Hair follicular keratinocyte (primary cell): ENCODE measurements around the gene CLTB. TPM values are rescaled to one million over a fixed set of nuclear protein-coding genes. Genes with fewer than 3 reads are reported as not detected.

ENCODE experiments used
- total RNA-seq: library from RNA; depleted of rRNA; stranded (reverse); fragments of >200 nt; gene quantifications from 2 replicates; pipeline ENCODE4 v1.2.3, GENCODE V29; 2015

The CLTB gene
- 357 and 420 TPM in 2 replicates for total RNA-seq

GRCh38 chr5:176415952-176416924 is at the start of gene CLTB:
TSS of gene CLTB (minus strand) at chr5:176416539. CDS start at chr5:176416363, 176 bp downstream.

GRCh38 chr5:176447978-176448608 is 31.8 kb upstream of the CLTB start, which contains the start of gene FAF2:
TSS of gene FAF2 (plus strand) at chr5:176448385. CDS start at chr5:176448408, 23 bp downstream.

GRCh38 chr5:176388444-176389134 is 27.8 kb downstream of the CLTB start, which contains the start of the genes HIGD2A and NOP16:
TSS of gene HIGD2A (plus strand) at chr5:176388751. CDS start at chr5:176388820, 69 bp downstream.
TSS of gene NOP16 (minus strand) at chr5:176388598. CDS start at chr5:176388539, 59 bp downstream.

GRCh38 chr5:176365351-176366231 is 50.7 kb downstream of the CLTB start, which contains the start of gene ARL10:
TSS of gene ARL10 (plus strand) at chr5:176365487. CDS start at chr5:176365564, 77 bp downstream.

GRCh38 chr5:176361437-176362232 is 54.7 kb downstream of the CLTB start, which contains the start of gene KIAA1191:
TSS of gene KIAA1191 (minus strand) at chr5:176361764. CDS start at chr5:176359508, 2,256 bp downstream.

Other genes starting within 250 kb of the CLTB start
- gene SIMC1, start 178.1 kb downstream of the CLTB start, total RNA-seq, result 4.5 and 6.3 TPM in 2 replicates
- gene KIAA1191, start 54.8 kb downstream of the CLTB start, total RNA-seq, result 85.7 and 87.5 TPM in 2 replicates
- gene ARL10, start 51.1 kb downstream of the CLTB start, total RNA-seq, result 2.5 and 4.8 TPM in 2 replicates
- 20.3 and 45.0 TPM in 2 replicates for gene NOP16, start 27.9 kb downstream of the CLTB start, total RNA-seq
- 94.5 and 105 TPM in 2 replicates for gene HIGD2A, start 27.8 kb downstream of the CLTB start, total RNA-seq
- gene FAF2, start 31.8 kb upstream of the CLTB start, total RNA-seq, result 33.7 and 34.0 TPM in 2 replicates
- gene RNF44, start 120.9 kb upstream of the CLTB start, total RNA-seq, result 8.2 and 11.6 TPM in 2 replicates
- gene CDHR2, start 132.8 kb upstream of the CLTB start, total RNA-seq, result not detected in 2 replicates
- 8.7 and 11.0 TPM in 2 replicates for gene GPRIN1, start 193.6 kb upstream of the CLTB start, total RNA-seq
- gene SNCB, start 214.0 kb upstream of the CLTB start, total RNA-seq, result 0.15 and 0.23 TPM in 2 replicates
- gene EIF4E1B, start 214.1 kb upstream of the CLTB start, total RNA-seq, result not detected in 2 replicates
- gene TSPAN17, start 230.9 kb upstream of the CLTB start, total RNA-seq, result 34.3 and 36.1 TPM in 2 replicates